Measurements from ENCODE around the gene ABCD1. TPM values are rescaled to one million over a fixed set of nuclear protein-coding genes. Genes with fewer than 3 reads are reported as not detected.

ABCD1 gene
- total RNA-seq, 2 experiments from 2014 or later, result 4.1 to 4.3 TPM

DNA sequence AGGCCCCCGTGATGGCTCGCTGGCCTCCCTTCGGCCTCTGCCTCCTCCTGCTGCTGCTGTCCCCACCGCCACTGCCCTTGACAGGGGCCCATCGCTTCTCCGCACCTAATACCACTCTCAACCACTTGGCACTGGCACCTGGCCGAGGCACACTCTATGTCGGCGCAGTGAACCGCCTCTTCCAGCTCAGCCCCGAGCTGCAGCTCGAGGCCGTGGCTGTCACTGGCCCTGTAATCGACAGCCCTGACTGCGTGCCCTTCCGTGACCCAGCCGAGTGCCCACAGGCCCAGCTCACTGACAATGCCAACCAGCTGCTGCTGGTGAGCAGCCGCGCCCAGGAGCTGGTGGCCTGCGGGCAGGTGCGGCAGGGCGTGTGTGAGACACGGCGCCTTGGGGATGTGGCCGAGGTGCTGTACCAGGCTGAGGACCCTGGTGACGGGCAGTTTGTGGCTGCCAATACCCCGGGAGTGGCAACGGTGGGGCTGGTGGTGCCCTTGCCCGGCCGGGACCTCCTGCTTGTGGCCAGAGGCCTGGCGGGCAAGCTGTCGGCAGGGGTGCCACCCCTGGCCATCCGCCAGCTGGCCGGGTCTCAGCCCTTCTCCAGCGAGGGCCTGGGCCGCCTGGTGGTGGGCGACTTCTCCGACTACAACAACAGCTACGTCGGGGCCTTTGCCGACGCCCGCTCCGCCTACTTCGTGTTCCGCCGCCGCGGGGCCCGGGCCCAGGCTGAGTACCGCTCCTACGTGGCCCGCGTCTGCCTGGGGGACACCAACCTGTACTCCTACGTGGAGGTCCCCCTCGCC, 42.4 kb downstream of the ABCD1 start:
- no peak for DNase-seq
- H3K4me1 Mint-ChIP-seq, result peaks cover 9% of the 10 kb centered on the region
- no peaks in the 10 kb centered on the region for H3K36me3 Mint-ChIP-seq
- H3K9me3 Mint-ChIP-seq, result no peaks in the 10 kb centered on the region
- peak overlapping the region; percentile 39 for H3K27ac Mint-ChIP-seq
- H3K27me3 Mint-ChIP-seq, result no peaks in the 10 kb centered on the region
- H3K4me3 Mint-ChIP-seq, result no peak overlapping the region

DNA sequence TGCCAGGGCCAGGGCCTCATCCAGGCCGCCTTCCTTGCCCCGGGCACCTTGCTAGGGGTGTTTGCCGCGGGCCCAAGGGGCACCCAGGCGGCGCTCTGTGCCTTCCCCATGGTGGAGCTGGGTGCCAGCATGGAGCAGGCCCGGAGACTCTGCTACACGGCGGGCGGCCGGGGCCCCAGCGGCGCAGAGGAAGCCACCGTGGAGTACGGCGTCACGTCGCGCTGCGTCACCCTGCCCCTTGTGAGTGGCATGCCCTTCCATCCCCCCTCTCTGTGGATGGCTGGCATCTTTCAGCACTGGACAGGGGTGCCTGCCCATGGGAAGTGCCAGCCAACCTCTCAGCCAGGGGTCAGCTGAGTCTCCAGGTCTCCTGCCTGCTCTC, 43.0 kb downstream of the ABCD1 start:
- no peak overlapping the region for H3K4me3 Mint-ChIP-seq
- H3K4me1 Mint-ChIP-seq, result peaks cover 9% of the 10 kb centered on the region
- H3K27me3 Mint-ChIP-seq, result no peaks in the 10 kb centered on the region
- H3K27ac Mint-ChIP-seq, result no peak overlapping the region
- no peak for DNase-seq
- H3K9me3 Mint-ChIP-seq, result no peaks in the 10 kb centered on the region
- no peaks in the 10 kb centered on the region for H3K36me3 Mint-ChIP-seq

- no peak for DNase-seq
- H3K36me3 Mint-ChIP-seq, result no peaks in the 10 kb centered on the region
- H3K27me3 Mint-ChIP-seq, result no peaks in the 10 kb centered on the region
- H3K27ac Mint-ChIP-seq, result peak overlapping the region; percentile 34
- H3K4me3 Mint-ChIP-seq, result peak overlapping the region; percentile 59
- H3K9me3 Mint-ChIP-seq, result no peaks in the 10 kb centered on the region
- peaks cover 9% of the 10 kb centered on the region for H3K4me1 Mint-ChIP-seq
These were observed 43.9 kb downstream of the ABCD1 start for GRCh38 chrX:153768311-153769157.

- Mint-ChIP-seq H3K4me3 (no peak overlapping the region), H3K36me3 (no peaks in the 10 kb centered on the region), H3K4me1 (peaks cover 5% of the 10 kb centered on the region), H3K9me3 (no peaks in the 10 kb centered on the region), H3K27ac (no peak overlapping the region), H3K27me3 (no peaks in the 10 kb centered on the region)
- no peak for DNase-seq
These were observed 44.7 kb downstream of the ABCD1 start for GRCh38 chrX:153769158-153769864.

GRCh38 chrX:153769865-153770600, 45.4 kb downstream of the ABCD1 start:
- Mint-ChIP-seq H3K27me3 (no peaks in the 10 kb centered on the region), H3K4me3 (no peak overlapping the region), H3K4me1 (peaks cover 5% of the 10 kb centered on the region), H3K9me3 (no peaks in the 10 kb centered on the region), H3K27ac (no peak overlapping the region), H3K36me3 (no peaks in the 10 kb centered on the region)
- no peak for DNase-seq

DNA sequence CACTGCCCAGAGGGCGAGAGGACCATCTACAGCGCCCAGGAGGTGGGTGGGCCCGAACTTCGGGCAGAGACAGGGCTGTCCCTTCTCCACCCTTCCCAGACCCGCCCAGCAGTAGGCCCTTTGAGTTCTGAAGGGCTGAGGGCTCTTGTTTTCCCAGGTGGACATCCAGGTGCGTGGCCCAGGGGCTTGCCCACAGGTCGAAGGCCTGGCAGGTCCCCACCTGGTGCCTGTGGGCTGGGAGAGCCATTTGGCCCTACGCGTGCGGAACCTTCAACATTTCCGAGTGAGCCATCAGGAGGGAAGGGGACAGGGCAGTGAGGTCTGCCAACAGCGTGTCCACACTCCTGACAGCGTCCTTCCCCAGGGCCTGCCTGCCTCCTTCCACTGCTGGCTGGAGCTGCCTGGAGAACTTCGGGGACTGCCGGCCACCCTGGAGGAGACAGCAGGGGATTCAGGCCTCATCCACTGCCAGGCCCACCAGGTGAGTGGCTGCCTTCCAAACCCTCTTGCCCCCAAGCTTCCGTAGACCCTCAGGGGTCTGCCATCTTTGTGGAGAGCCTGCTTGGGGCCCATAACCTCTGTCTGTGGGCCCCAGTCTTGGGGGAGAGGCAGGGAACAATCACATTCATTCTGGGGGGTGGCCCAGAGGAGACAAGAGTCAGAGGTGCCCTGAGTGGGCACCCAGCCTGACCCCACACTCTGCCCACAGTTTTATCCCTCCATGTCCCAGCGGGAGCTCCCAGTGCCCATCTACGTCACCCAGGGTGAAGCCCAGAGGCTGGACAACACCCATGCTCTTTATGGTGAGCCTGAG, 46.2 kb downstream of the ABCD1 start:
- Mint-ChIP-seq H3K27me3 (no peaks in the 10 kb centered on the region), H3K36me3 (no peaks in the 10 kb centered on the region), H3K27ac (no peak overlapping the region), H3K9me3 (no peaks in the 10 kb centered on the region), H3K4me3 (no peak overlapping the region), H3K4me1 (peaks cover 5% of the 10 kb centered on the region)
- no peak for DNase-seq

DNA sequence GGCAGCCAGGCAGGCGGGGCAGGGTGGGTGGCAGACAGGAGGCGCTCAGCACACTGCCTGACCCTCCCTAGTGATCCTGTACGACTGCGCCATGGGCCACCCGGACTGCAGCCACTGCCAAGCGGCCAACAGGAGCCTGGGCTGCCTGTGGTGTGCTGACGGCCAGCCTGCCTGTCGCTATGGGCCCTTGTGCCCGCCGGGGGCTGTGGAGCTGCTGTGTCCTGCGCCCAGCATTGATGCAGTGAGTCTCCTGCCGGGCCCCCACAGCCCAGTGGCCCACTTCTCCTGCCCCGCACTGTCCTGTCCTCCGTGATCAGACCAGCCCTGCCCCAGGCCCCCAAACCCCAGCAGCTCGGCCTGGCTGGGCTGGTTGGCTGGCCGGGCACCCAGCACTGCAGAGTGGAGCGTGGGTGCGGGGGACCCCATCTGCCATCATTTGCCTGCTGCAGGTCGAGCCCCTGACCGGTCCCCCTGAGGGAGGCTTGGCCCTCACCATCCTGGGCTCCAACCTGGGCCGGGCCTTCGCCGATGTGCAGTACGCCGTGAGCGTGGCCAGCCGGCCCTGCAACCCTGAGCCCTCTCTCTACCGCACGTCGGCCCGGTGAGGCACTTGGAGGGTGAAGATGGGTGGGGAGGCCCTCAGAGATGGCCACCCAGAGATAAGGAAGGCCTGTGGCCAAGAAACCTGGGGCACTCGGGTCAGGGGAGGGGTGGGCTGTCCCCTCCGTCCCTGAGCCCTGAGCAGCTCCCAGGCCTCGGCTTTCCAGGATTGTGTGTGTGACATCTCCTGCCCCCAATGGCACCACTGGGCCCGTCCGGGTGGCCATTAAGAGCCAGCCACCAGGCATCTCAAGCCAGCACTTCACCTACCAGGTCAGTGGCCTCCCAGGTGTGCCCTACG, 47.0 kb downstream of the ABCD1 start:
- H3K27ac Mint-ChIP-seq, result no peak overlapping the region
- H3K4me1 Mint-ChIP-seq, result peaks cover 2% of the 10 kb centered on the region
- H3K4me3 Mint-ChIP-seq, result no peak overlapping the region
- no peak for DNase-seq
- no peaks in the 10 kb centered on the region for H3K36me3 Mint-ChIP-seq
- no peaks in the 10 kb centered on the region for H3K27me3 Mint-ChIP-seq
- no peaks in the 10 kb centered on the region for H3K9me3 Mint-ChIP-seq

DNA sequence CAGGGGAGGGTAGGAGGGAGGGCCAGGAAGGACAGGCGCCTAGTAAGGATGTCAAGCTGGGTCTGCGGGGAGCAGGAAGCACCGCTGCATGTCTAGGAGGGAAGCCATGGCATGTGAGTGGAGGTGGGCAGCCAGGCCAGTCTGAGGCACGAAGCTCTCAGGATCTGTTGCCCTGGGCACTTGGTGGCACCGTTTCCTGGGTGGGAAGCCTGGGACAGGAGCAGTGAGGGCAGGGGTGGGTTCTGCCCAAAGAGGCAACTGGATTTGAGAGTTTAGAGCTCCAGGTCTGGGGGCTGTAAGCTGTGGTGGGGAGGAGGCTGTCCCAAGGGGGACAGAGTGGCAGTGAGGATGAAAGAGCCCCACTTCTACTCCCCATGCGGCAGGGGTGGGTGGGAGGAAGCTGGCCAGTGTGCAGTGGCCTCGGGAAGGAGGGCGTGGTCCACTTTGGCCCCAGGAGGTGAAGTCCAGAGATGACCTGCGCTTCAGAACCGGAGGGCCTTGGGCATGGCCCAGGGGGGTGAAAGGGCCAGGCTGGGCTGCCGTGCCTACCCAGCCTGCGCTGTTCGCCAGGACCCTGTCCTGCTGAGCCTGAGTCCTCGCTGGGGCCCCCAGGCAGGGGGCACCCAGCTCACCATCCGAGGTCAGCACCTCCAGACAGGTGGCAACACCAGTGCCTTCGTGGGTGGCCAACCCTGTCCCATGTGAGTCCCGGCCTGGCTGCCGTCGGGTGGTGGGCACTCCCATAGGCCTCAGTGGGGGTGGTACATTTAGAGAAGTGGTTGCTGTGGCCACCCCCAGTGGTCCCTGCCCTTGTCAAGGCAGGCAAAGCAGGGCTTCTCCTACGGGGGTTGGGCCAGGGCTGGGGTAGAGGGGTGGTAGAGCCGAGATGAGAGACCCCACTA, 47.9 kb downstream of the ABCD1 start:
- H3K4me3 Mint-ChIP-seq, result no peak overlapping the region
- H3K36me3 Mint-ChIP-seq, result no peaks in the 10 kb centered on the region
- no peaks in the 10 kb centered on the region for H3K4me1 Mint-ChIP-seq
- H3K9me3 Mint-ChIP-seq, result no peaks in the 10 kb centered on the region
- DNase-seq, result no peak
- H3K27me3 Mint-ChIP-seq, result no peaks in the 10 kb centered on the region
- no peak overlapping the region for H3K27ac Mint-ChIP-seq

DNA sequence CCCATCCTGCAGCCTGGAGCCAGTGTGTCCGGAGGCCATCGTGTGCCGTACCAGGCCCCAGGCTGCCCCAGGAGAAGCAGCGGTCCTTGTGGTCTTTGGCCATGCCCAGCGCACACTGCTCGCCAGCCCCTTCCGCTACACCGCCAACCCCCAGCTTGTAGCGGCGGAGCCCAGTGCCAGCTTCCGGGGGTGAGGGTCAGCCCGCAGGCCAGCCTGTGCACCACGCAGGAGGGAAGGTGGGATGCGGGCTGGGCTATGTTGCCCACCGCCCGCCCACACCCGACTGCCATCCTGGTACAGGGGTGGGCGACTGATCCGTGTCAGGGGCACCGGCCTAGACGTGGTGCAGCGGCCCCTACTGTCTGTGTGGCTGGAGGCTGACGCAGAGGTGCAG, 48.6 kb downstream of the ABCD1 start:
- DNase-seq, result no peak
- H3K36me3 Mint-ChIP-seq, result no peaks in the 10 kb centered on the region

GRCh38 chrX:153773741-153774575, 49.3 kb downstream of the ABCD1 start:
- Mint-ChIP-seq H3K27ac (no peak overlapping the region), H3K9me3 (no peaks in the 10 kb centered on the region), H3K4me1 (no peaks in the 10 kb centered on the region), H3K27me3 (no peaks in the 10 kb centered on the region), H3K4me3 (no peak overlapping the region), H3K36me3 (no peaks in the 10 kb centered on the region)
- DNase-seq, result no peak

More for the DNA sequence above, 48.6 kb downstream of the ABCD1 start:
- no peaks in the 10 kb centered on the region for H3K27me3 Mint-ChIP-seq
- no peaks in the 10 kb centered on the region for H3K9me3 Mint-ChIP-seq
- no peak overlapping the region for H3K27ac Mint-ChIP-seq
- H3K4me3 Mint-ChIP-seq, result no peak overlapping the region
- no peaks in the 10 kb centered on the region for H3K4me1 Mint-ChIP-seq

GRCh38 chrX:153774576-153775292, 50.1 kb downstream of the ABCD1 start:
- no peak for DNase-seq
- Mint-ChIP-seq H3K27me3 (no peaks in the 10 kb centered on the region), H3K9me3 (no peaks in the 10 kb centered on the region), H3K4me1 (no peaks in the 10 kb centered on the region), H3K27ac (no peak overlapping the region), H3K4me3 (no peak overlapping the region), H3K36me3 (no peaks in the 10 kb centered on the region)

Measured in activated naive CD8-positive, alpha-beta T cell treated with anti-CD3 and anti-CD28 coated beads for 36 hours (primary cell).